HepG2 (cell line): ENCODE data around the gene TAF6L. TPM values are rescaled to one million over a fixed set of nuclear protein-coding genes. Genes with fewer than 3 reads are reported as not detected.
A peak's percentile ranks its signal among the peaks of the same experiment; 100 is the strongest.

Experiments
- GATA4 ChIP-seq: sonication (generic); IDR thresholded peaks from 2 replicates; pipeline ENCODE4 v1.6.1; 2016; ENCODE audit warnings: antibody characterized with exemption, low read depth, borderline replicate concordance
- KLF12 ChIP-seq: sonication (generic); formaldehyde crosslinking; IDR thresholded peaks from 2 replicates; pipeline ENCODE4 v1.4.0; 2020; ENCODE audit warnings: missing genetic modification reagents, borderline replicate concordance
- MTA1 ChIP-seq: sonication (generic); formaldehyde crosslinking; IDR thresholded peaks from 2 replicates; pipeline ENCODE4 v1.4.0; 2020; ENCODE audit warnings: missing genetic modification reagents, mild to moderate bottlenecking, borderline replicate concordance
- NONO ChIP-seq, 2 experiments: fragments of 450-650 bp in 1 of 2; sonication (generic) in 1 of 2; formaldehyde crosslinking in 1 of 2; IDR thresholded peaks in 1 of 2; conservative IDR thresholded peaks in 1 of 2; 2 replicates each; pipeline versions ENCODE4 v1.6.1 to v1.8.0; 2017 to 2022; ENCODE audit warnings: mild to moderate bottlenecking in 1 of 2, missing genetic modification reagents in 1 of 2, moderate library complexity in 1 of 2
- PHF8 ChIP-seq: sonication (generic); formaldehyde crosslinking; IDR thresholded peaks from 2 replicates; pipeline ENCODE4 v1.5.0; 2020; ENCODE audit warnings: missing genetic modification reagents
- SAFB2 ChIP-seq: sonication (generic); formaldehyde crosslinking; IDR thresholded peaks from 2 replicates; pipeline ENCODE4 v1.5.1; 2020; ENCODE audit warnings: missing genetic modification reagents, low read depth, mild to moderate bottlenecking, borderline replicate concordance
- YY1 ChIP-seq: IDR thresholded peaks from 2 replicates; pipeline ENCODE4 v1.6.1; 2011; ENCODE audit warnings: low read length, low read depth, moderate library complexity, mild to moderate bottlenecking; ENCODE audit not compliant: insufficient read depth, insufficient replicate concordance
- ZNF143 ChIP-seq: sonication (generic); formaldehyde crosslinking; IDR thresholded peaks from 2 replicates; pipeline ENCODE4 v1.4.0; 2020; ENCODE audit warnings: missing genetic modification reagents
- ZNF354B ChIP-seq: sonication (generic); formaldehyde crosslinking; IDR thresholded peaks from 2 replicates; pipeline ENCODE4 v1.8.0; 2022; ENCODE audit warnings: mild to moderate bottlenecking, missing genetic modification reagents
- ZNF367 ChIP-seq: sonication (generic); formaldehyde crosslinking; IDR thresholded peaks from 2 replicates; pipeline ENCODE4 v1.4.0; 2020; ENCODE audit warnings: missing genetic modification reagents, borderline replicate concordance
- ZNF777 ChIP-seq: sonication (generic); formaldehyde crosslinking; IDR thresholded peaks from 2 replicates; pipeline ENCODE4 v1.4.0; 2020; ENCODE audit warnings: missing genetic modification reagents
- ZSCAN29 ChIP-seq: sonication (generic); formaldehyde crosslinking; conservative IDR thresholded peaks from 2 replicates; pipeline ENCODE4 v1.4.0; 2020; ENCODE audit warnings: mild to moderate bottlenecking, missing genetic modification reagents
- polyA plus RNA-seq, 8 experiments: library from polyadenylated mRNA; depleted of rRNA in 3 of 8; stranded (reverse) in 7 of 8; unstranded in 1 of 8; fragments of >200 nt; fragmentation: Illumina TruSeq in 4 of 8; extraction: Trizol in 4 of 8; gene quantifications; 2 replicates each; pipeline versions ENCODE4 v1.2.1 to v1.2.3, GENCODE V29; 2011 to 2016; ENCODE audit warnings: low read depth in 4 of 8, missing spikeins in 1 of 8, mixed read lengths in 1 of 8; ENCODE audit not compliant: insufficient read depth in 1 of 8
- total RNA-seq, 5 experiments: library from RNA; depleted of rRNA; stranded (reverse); fragments of >200 nt; fragmentation: Illumina TruSeq; extraction: Trizol; gene quantifications; 2 replicates each; pipeline ENCODE4 v1.2.3, GENCODE V29; 2016; ENCODE audit warnings: low read depth in 1 of 5
- TF ChIP-seq, protein P1 (sequence below), 2 experiments: sonication (generic) in 1 of 2; formaldehyde crosslinking in 1 of 2; IDR thresholded peaks; 2 replicates each; pipeline versions ENCODE4 v1.4.0 to v1.6.1; 2018 to 2020; ENCODE audit warnings: missing genetic modification reagents in 2 of 2, borderline replicate concordance in 1 of 2, low read depth in 1 of 2, mild to moderate bottlenecking in 1 of 2, missing biosample characterization in 1 of 2
- TF ChIP-seq, protein P2 (sequence below): IDR thresholded peaks from 2 replicates; pipeline ENCODE4 v1.6.1; 2016; ENCODE audit warnings: missing compliant biosample characterization, missing genetic modification reagents, borderline replicate concordance
- TF ChIP-seq, protein P3 (sequence below): sonication (generic); formaldehyde crosslinking; IDR thresholded peaks from 2 replicates; pipeline ENCODE4 v1.8.1; 2023; ENCODE audit warnings: mild to moderate bottlenecking, inconsistent platforms, moderate library complexity, missing genetic modification reagents, borderline replicate concordance
- TF ChIP-seq, protein P4 (sequence below): sonication (generic); formaldehyde crosslinking; IDR thresholded peaks from 2 replicates; pipeline ENCODE4 v1.9.0; 2022; ENCODE audit warnings: missing genetic modification reagents, mild to moderate bottlenecking, borderline replicate concordance
- TF ChIP-seq, protein P5 (sequence below): sonication (generic); formaldehyde crosslinking; IDR thresholded peaks from 2 replicates; pipeline ENCODE4 v1.8.0; 2022; ENCODE audit warnings: mild to moderate bottlenecking, missing genetic modification reagents; ENCODE audit not compliant: insufficient replicate concordance

Gene TAF6L
- total and polyA plus RNA-seq, 2 of the 13 experiments (the other 11 are each of a cell fraction or from before 2014, with no cell fraction given) = 12.6 to 19.4 TPM

DNA sequence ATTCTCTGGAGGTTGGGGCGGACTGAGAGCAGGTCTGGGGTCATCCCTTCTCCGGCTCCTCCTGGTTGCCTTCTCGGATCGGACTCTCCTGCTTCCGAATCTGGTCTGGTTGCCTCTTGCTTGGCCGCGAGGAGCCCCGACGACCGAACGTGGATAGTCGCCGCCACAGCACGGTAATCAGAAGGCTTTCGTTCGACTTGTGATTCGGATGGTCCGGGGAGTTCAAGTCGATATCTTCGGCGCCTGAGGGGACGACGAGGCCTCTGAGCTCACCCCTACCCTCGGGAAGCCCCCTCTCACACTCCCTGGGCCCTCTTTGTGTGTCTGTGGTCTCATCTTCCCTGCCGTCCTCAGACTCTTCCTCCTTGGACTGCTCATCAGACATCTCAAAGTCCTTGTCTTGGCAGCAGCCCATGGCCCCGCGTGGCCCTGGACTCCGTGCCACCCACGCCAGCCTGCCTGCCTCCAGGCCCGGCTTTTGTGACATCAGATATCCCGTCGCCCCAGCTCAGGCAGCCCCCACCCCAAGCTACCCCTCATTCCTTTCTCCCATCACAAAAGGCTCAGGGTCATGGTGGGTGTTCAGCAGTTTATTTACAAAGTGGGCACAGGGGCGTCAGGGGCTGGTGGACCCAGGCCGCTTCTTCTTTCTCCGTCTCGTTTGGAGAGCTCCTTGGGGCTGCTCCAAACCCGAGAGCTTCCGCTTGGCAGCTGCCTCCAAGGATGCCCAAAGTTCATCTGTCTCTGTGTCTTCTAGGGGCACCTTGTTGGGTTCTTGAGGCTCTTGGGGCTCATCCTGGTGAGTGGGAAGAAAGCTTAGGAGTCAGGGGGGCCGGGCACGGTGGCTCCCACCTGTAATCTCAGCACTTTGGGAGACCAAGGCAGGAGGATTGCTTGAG lies 61.4 kb downstream of the TAF6L start, which contains the start of gene TEX54 (continued):
- TF ChIP-seq, protein P1, sequence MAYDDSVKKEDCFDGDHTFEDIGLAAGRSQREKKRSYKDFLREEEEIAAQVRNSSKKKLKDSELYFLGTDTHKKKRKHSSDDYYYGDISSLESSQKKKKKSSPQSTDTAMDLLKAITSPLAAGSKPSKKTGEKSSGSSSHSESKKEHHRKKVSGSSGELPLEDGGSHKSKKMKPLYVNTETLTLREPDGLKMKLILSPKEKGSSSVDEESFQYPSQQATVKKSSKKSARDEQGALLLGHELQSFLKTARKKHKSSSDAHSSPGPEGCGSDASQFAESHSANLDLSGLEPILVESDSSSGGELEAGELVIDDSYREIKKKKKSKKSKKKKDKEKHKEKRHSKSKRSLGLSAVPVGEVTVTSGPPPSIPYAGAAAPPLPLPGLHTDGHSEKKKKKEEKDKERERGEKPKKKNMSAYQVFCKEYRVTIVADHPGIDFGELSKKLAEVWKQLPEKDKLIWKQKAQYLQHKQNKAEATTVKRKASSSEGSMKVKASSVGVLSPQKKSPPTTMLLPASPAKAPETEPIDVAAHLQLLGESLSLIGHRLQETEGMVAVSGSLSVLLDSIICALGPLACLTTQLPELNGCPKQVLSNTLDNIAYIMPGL (CRISPR knock-in tag; IDR thresholded peaks at IDR 0.05; ENCODE audit: borderline replicate concordance in 1 of 2, low read depth in 1 of 2) = no peak
- no peak for TF ChIP-seq ZNF143 (CRISPR knock-in tag)
- no peak for TF ChIP-seq ZSCAN29 (CRISPR knock-in tag)
- TF ChIP-seq, protein P2, sequence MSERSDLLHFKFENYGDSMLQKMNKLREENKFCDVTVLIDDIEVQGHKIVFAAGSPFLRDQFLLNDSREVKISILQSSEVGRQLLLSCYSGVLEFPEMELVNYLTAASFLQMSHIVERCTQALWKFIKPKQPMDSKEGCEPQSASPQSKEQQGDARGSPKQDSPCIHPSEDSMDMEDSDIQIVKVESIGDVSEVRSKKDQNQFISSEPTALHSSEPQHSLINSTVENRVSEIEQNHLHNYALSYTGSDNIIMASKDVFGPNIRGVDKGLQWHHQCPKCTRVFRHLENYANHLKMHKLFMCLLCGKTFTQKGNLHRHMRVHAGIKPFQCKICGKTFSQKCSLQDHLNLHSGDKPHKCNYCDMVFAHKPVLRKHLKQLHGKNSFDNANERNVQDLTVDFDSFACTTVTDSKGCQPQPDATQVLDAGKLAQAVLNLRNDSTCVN (CRISPR knock-in tag) = peak; percentile 28; the same call in 1 of the 2 replicates
- TF ChIP-seq MTA1 (CRISPR knock-in tag) = no peak
- TF ChIP-seq, protein P3, sequence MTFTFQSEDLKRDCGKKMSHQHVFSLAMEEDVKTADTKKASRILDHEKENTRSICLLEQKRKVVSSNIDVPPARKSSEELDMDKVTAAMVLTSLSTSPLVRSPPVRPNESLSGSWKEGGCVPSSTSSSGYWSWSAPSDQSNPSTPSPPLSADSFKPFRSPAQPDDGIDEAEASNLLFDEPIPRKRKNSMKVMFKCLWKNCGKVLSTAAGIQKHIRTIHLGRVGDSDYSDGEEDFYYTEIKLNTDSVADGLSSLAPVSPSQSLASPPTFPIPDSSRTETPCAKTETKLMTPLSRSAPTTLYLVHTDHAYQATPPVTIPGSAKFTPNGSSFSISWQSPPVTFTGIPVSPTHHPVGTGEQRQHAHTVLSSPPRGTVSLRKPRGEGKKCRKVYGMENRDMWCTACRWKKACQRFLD (CRISPR knock-in tag) = 0 out of 2 replicates have a peak, but pooled peaks have one; percentile 7
- 0 out of 2 replicates have a peak, but pooled peaks have one; percentile 31 for TF ChIP-seq KLF12
- TF ChIP-seq NONO (IDR thresholded peaks at IDR 0.05) = no peak
- 0 out of 2 replicates have a peak, but pooled peaks have one; percentile 23 for TF ChIP-seq NONO (CRISPR knock-in tag; conservative IDR thresholded peaks at IDR 0.05)
- TF ChIP-seq, protein P4, sequence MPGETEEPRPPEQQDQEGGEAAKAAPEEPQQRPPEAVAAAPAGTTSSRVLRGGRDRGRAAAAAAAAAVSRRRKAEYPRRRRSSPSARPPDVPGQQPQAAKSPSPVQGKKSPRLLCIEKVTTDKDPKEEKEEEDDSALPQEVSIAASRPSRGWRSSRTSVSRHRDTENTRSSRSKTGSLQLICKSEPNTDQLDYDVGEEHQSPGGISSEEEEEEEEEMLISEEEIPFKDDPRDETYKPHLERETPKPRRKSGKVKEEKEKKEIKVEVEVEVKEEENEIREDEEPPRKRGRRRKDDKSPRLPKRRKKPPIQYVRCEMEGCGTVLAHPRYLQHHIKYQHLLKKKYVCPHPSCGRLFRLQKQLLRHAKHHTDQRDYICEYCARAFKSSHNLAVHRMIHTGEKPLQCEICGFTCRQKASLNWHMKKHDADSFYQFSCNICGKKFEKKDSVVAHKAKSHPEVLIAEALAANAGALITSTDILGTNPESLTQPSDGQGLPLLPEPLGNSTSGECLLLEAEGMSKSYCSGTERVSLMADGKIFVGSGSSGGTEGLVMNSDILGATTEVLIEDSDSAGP = peak; percentile 97; the same call in 1 of the 2 replicates
- TF ChIP-seq ZNF777 (CRISPR knock-in tag) = peak; percentile 60; the same call in 1 of the 2 replicates
- peak; percentile 11 for TF ChIP-seq PHF8 (CRISPR knock-in tag)
- TF ChIP-seq YY1 = no peak
- TF ChIP-seq, protein P5, sequence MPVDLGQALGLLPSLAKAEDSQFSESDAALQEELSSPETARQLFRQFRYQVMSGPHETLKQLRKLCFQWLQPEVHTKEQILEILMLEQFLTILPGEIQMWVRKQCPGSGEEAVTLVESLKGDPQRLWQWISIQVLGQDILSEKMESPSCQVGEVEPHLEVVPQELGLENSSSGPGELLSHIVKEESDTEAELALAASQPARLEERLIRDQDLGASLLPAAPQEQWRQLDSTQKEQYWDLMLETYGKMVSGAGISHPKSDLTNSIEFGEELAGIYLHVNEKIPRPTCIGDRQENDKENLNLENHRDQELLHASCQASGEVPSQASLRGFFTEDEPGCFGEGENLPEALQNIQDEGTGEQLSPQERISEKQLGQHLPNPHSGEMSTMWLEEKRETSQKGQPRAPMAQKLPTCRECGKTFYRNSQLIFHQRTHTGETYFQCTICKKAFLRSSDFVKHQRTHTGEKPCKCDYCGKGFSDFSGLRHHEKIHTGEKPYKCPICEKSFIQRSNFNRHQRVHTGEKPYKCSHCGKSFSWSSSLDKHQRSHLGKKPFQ (CRISPR knock-in tag) = no peak
- TF ChIP-seq ZNF367 (CRISPR knock-in tag) = no peak
- TF ChIP-seq ZNF354B = no peak
- no peak for TF ChIP-seq SAFB2 (CRISPR knock-in tag)
- 0 out of 2 replicates have a peak, but pooled peaks have one; percentile 0 for TF ChIP-seq GATA4
